HG02642 (cell line): ENCODE results near the gene GRK5.
"Not testable (repeated sequence)": the region's sequence is repeated elsewhere in the genome, so short reads cannot be mapped to it uniquely, and the experiment has no call there.

ENCODE experiments used
- ATAC-seq: cut with Tn5 transposase; IDR thresholded peaks from one replicate; pipeline ENCODE4 v1.9.1; 2021; ENCODE audit warnings: mild to moderate bottlenecking; ENCODE audit not compliant: unreplicated experiment, poor library complexity

The GRK5 gene

DNA sequence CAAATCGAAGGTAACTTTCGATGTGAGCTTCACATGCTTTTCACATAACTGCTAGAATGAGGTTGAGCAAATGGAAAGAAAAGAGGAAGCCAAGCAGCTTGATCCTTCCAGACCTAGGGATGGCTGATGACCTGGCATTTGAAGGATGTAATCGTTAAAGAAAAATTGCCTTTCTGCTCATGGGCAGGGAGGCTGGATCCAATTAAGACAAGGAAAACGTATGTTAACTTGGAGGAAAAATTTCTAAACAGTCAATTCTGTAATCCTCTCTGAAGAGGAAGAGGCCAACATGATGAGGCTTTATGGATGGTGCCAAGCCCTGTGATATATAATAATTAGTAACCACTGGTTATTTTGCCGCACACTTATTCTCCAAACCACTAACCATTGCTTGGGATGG, 12.5 kb downstream of the GRK5 start:
- no peak for ATAC-seq

DNA sequence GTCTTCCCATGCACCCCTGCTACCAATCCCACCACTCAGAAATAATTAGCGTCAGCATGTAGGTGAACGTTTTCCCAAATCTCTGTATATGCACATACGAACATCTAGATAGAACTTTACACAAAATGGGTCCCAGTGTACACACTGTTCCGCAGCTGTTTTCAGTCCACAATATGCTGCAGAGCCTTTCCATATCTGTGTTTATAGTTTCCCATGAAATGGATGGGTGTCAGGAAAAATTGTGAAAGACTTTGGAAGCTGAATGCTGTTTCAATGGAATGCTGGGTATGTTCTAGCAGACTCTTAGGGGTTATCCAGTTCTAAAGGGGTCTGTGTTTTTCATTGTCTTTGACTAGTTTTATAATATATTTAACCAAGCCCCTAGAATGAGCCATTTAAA, 13.8 kb downstream of the GRK5 start:
- no peak for ATAC-seq

GRCh38 chr10:119221666-119222065, 14.3 kb downstream of the GRK5 start:
- no peak for ATAC-seq

DNA sequence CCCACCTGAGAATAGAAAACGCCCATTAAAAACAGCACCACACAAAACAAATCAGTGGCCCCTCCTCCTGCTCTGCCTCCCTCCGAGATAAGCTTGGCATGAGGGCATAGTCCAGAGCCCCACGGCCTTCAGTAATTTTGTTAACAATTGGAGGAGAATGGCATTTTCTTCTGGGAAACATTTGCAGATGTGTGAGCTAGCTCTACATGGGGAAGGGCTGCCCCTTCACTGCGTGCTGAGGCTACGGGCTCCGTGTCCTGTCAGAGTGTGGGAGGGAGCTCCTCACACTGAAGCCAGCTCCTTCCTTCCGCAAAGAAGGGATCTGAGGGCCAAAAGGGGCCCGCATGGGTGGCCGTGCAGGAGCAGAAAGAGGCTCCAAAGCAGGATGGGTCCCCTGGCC, 15.2 kb downstream of the GRK5 start:
- no peak for ATAC-seq

DNA sequence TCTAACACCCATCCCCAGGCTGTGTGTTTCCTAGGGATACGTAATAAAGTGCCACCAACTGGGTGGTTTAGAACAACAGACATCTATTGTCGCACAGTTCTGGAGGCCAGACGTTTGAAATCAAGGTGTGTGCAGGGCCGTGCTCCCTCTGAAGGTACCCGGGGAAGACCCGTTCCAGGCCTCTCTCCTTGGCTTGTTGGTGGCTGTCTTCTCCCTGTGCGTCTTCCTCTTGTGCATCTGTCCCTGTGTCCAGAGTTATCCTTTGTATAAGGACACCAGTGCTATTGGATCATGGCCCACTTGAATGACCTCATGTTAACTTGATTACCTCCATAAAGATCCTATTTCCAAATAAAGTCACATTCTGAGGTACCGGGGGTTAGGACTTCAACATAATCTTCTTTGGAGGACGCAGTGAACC, 15.6 kb downstream of the GRK5 start:
- no peak for ATAC-seq

DNA sequence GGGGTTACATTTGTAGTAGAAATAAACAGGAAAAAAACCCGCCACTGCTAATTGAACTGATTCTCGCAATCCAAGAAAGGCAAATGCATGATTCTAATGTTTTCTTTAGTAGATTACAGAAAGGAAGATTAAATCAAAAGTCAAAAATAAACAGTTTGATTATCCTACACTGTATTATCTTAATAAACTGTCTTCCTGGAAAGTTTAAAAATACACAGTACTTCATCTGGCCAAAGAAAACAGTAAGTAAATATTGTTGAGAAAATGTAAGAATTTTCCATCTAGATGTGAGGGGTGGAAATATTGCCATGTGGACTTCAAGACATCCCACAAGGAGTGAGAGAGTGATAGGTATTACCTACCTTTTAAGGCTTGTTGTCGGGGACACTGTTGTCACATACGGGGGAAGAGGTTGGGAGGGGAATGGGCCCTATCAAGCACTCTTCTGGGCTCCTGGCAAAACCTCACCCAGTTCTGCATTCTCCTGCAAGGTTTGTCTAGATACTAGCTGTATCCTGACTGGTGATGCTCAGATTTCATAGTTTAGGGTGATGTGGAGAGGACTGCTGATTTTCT, 17.8 kb downstream of the GRK5 start:
- ATAC-seq, result no peak

DNA sequence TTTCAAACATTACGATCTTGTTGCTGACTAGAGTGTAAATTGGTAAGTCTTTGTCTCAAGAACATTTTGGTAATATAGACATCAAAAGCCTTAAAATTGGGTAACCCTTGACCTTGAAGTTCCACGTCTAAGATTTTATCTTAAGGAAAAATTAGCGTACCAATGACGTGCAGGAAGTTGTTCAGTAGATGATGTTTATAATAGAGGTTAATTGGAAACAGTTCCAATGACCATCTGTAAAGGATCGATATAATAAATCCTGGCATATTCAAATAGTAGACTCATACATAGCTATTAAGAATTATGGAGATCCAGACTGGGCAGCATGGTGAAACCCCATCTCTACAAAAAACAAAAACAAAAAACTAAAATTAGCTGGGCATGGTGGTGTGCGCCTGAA, 20.5 kb downstream of the GRK5 start:
- ATAC-seq, result no peak

DNA sequence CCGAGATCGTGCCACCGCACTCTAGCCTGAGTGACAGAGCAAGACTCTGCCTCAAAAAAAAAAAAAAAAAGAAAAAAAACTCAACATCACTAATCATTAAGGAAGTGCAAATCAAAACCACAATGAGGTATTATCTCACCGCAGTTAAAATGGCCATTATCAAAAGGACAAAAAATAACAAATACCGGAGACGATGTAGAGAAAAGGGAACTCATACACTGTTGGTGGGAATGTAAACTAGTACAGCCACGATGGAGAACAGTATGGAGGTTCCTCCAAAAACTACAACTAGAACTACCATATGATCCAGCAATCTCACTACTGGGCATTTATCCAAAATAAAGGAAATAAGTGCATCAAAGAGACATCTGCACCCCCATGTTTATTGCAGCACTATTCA, 24.3 kb downstream of the GRK5 start:
- ATAC-seq, result no peak

GRCh38 chr10:119232439-119232838, 25.1 kb downstream of the GRK5 start:
- not testable (repeated sequence) for ATAC-seq

DNA sequence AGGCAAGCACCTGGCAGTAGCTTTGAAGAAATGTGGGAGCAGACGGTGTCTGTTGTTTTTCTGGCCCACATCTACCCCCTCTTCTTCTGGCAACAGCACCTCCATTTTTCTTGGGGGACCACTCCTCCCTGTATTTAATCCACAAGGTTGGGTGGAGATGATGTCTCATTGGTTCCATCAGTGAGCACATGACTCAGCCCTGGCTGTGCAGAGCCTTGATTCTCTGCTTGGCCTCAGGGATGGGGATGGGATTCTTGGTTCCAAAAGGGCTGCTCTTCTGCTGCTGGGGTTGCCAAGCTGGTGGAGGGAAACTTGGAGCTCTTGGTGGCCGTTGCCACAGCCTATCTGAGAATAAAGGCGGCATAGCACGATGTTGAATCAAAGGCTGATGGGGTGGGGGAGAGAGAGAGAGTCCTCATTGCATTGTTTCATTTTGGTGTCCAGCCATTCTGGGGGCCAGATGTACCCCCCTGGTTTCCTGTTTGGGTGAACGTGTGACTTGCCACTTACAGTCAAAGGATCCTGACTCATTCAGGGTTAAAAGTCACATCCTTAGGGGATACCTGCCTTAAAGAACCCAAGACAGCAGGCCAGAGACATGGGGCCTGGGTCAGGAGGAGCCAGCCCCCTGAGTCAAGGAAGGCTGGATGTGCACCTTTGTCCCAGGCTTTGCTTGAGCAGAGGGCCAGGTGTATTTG, 25.9 kb downstream of the GRK5 start:
- no peak for ATAC-seq

DNA sequence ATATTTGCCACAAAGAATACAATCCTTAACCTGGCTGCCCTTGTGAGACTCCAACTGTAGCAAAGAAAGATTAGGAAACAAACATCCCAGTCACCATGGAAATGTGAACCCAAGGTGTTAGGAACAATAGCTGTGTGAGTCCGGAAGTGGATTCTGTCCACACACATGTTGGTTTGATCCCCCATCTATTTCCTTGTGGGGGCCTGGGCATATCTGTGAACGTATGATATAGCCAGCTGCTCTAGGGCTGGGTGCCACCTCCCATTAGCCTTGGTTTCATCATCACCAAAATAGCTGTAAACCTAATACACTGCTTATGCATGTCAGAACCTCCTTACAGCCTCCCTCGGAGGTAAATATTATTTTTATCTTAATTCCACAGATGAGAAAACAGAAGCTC, 26.4 kb downstream of the GRK5 start:
- ATAC-seq, result no peak

- no peak for ATAC-seq
Observed at GRCh38 chr10:119235356-119235755, 28.0 kb downstream of the GRK5 start.

DNA sequence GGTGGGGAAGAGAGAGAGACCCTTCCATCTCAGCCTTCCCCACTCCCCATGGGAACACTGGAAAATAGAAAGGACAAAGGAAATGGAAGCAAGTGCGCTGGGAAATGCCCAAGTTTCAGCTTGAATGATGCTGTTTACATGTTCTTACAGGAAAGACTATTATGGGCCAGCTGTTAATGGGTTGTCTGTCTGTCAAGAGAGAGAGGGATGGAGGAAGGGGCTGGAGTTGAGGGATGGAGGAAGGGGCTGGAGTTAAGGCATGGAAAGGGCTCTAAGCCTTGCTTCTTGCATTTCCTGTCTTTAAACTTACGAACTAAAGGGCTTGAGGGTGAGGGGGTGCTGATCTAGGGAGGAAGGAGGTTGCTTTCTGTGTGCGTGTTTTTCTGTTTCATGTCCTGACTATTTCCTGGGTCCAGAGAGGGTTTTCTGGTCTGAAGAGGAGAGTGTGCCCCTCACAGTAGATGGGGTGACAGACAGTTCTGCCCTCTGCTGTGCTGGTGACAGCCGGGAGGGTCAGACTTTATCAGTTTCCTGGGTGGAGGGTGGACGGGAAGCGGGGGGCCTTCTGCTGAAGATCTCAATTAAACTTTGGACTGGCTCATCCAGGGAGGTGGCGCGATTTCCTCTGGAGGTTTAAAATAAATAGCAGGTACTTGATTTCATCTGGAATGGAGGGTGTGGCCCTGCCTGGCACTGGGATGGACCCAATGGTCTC, 30.5 kb downstream of the GRK5 start:
- no peak for ATAC-seq

DNA sequence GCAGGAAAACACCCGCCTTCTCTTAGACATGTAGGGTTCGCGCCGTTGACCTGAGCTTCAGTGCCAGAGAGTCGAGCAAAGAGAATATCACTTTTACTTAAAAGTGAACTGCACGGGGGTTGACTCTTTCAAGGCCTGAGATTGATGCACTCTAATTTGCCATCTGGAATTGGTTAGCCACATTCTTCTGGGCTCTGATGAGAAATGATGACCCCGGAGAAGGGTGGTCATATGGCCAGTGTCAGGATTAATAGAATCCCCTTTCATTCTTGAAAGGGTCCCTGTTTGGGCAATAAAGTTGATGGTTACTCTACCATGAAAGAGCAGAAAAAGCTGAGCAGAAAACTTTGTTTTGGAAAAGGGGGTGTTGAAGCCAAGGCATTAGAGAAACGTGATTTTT, 31.2 kb downstream of the GRK5 start:
- no peak for ATAC-seq

DNA sequence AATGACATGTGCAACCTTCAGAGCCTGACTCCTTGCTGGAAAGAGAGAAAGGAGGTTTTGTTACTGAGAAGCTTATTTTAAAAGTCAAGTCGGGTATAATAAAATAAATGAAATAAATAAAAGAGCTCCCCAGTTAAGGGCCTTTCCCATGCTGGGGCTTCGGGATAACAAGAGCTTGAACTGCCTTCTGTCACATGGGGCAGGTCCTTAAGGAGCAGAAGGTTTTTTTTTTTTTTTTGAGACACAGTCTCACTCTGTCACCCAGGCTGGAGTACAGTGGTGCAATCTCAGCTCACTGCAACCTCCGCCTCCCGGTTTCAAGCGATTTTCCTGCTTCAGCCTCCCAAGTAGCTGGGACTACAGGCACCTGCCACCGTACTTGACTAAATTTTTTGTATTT, 31.6 kb downstream of the GRK5 start:
- not testable (repeated sequence) for ATAC-seq

GRCh38 chr10:119239630-119240029, 32.3 kb downstream of the GRK5 start:
- not testable (repeated sequence) for ATAC-seq

- ATAC-seq, result no peak
Observed at GRCh38 chr10:119241066-119241465, 33.7 kb downstream of the GRK5 start.

DNA sequence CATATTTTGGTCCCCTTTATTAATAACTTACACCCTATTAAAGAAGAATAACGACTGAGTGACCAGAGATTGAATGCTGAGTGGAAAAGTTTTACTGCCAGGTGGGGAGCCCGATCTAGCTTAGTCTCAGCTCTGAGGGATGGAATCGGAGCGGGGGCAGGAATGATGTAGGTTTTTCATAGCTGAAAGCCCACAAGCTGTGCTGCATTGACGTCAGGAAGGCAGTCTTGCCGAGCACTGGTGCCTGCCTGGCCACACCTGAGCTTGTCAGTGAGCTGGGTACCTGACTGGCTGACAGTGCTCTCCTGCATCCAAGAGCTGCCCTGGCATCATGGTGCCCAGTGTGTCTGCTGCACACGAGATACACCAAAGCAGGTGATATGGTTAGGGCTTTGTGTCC, 34.8 kb downstream of the GRK5 start:
- no peak for ATAC-seq

DNA sequence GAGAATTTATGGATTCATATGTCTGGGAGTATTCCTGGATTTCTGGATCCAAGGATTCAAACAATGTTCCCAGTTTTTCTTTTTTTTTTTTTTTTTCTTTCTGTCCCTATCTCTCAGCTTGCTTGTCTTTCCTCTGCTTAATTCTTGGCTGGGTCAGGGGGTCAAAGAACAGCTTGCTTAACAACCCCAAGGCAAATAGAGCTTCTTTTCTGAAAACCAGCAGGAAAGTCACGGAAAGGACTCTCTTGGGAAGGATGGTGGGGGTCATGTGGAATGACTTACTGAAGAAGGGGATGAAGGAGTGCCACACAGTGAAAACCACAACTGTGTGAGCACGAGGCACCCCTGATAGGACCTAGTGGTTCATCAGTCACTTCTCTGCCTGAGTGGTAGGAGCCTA, 36.1 kb downstream of the GRK5 start:
- no peak for ATAC-seq

DNA sequence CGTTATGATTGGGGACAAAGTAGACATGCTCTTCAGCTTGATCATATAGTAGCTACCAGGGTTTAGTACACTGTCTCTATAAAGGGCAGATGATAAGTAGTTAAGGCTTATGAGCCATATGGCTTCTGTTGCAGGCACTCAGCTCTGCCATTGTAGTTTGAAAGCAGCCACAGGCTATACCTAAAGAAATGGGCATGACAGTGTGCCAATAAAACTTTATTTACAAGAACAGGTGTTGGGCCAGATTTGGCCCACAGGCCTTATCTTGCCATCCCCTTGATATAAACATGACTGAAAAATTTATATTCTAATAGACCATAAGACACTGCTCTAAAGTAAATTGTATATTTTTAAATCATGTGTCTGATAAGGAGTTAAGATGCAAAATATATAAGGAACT, 36.6 kb downstream of the GRK5 start:
- no peak for ATAC-seq

DNA sequence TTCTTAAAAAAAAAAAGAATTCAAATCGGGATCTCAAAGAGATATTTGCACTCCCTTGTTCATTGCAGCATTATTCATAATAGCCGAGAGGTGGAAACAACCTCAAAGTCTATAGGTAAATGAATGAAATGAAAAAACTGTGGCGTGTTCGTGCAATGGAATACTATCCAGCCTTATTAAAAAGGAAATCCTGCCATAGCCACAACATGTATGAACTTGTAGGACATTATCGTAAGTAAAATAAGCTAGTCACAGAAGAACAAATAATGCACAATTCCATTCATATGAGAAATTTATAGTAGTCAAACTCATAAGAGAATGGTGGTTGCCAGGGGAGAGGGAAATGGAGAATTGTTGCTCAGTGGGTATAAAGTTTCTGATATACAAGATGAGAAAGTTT, 37.9 kb downstream of the GRK5 start:
- ATAC-seq, result no peak
